PC-3 (cell line): ENCODE results near the gene JAKMIP2. TPM values are rescaled to one million over a fixed set of nuclear protein-coding genes. Genes with fewer than 3 reads are reported as not detected.

ENCODE experiments used
- ATAC-seq: fragments of 200-7000 bp; cut with Tn5 transposase; 2 replicates; pipeline ENCODE4 v1.9.1; 2020; ENCODE audit warnings: mild to moderate bottlenecking, moderate library complexity
- BruUV-seq: library from RNA; stranded (reverse); fragments of 400-500 nt; replicated peaks from 2 replicates; lab custom pipeline; 2021; lab: Mats Ljungman, UMichigan
- CTCF ChIA-PET: fragments of 300-600 bp; sonication (Branson Sonifier 250); formaldehyde crosslinking; loops from one replicate; lab custom pipeline; 2022; ENCODE audit warnings: antibody characterized with exemption; lab: Charles Lee
- POLR2A ChIA-PET: fragments of 300-600 bp; sonication (Branson Sonifier 250); formaldehyde crosslinking; loops from one replicate; lab custom pipeline; 2022; ENCODE audit warnings: antibody characterized with exemption; ENCODE audit not compliant: unreplicated experiment; lab: Charles Lee
- DNase-seq: peaks from one replicate; pipeline ENCODE4 v3.0.0-alpha.2; 2015
- H2AFZ ChIP-seq: fragments of 300-600 bp; sonication (generic); 2 replicates; pipeline ENCODE4 v1.6.0; 2016; ENCODE audit warnings: antibody characterized with exemption, low read length
- H3F3A ChIP-seq: fragments of 300-600 bp; sonication (generic); one replicate; pipeline ENCODE4 v1.6.0; 2017; ENCODE audit warnings: antibody characterized with exemption, low read length, control low read depth, mild to moderate bottlenecking; ENCODE audit not compliant: unreplicated experiment
- H3K27ac ChIP-seq: fragments of 300-600 bp; sonication (generic); 2 replicates; pipeline ENCODE4 v1.5.1; 2016; ENCODE audit warnings: mild to moderate bottlenecking, low read length
- H3K27me3 ChIP-seq: fragments of 300-600 bp; sonication (generic); 2 replicates; pipeline ENCODE4 v1.6.1; 2016; ENCODE audit warnings: low read length, mixed read lengths
- H3K36me3 ChIP-seq: fragments of 300-600 bp; sonication (generic); 2 replicates; pipeline ENCODE4 v1.6.1; 2016; ENCODE audit warnings: low read depth, mixed run types, low read length, mixed read lengths
- H3K4me1 ChIP-seq: fragments of 300-600 bp; sonication (generic); 2 replicates; pipeline ENCODE4 v1.5.1; 2016; ENCODE audit warnings: low read length; ENCODE audit not compliant: insufficient read depth
- H3K4me2 ChIP-seq: fragments of 300-600 bp; sonication (generic); 2 replicates; pipeline ENCODE4 v1.6.0; 2016; ENCODE audit warnings: low read length
- H3K4me3 ChIP-seq: fragments of 300-600 bp; sonication (generic); 2 replicates; pipeline ENCODE4 v1.5.1; 2016; ENCODE audit warnings: mild to moderate bottlenecking, low read length, mixed read lengths
- H3K79me2 ChIP-seq: fragments of 300-600 bp; sonication (generic); 2 replicates; pipeline ENCODE4 v1.6.1; 2017; ENCODE audit warnings: low read length, mixed read lengths
- H3K9ac ChIP-seq: fragments of 300-600 bp; sonication (generic); 2 replicates; pipeline ENCODE4 v1.6.0; 2016; ENCODE audit warnings: mild to moderate bottlenecking, low read length
- H3K9me2 ChIP-seq: fragments of 300-600 bp; sonication (generic); replicated peaks from 2 replicates; pipeline ENCODE4 v1.6.1; 2016; ENCODE audit warnings: mixed run types, low read length, mixed read lengths
- H3K9me3 ChIP-seq: fragments of 300-600 bp; sonication (generic); 2 replicates; pipeline ENCODE4 v1.6.1; 2016; ENCODE audit warnings: low read length, mixed read lengths
- H4K20me1 ChIP-seq: fragments of 300-600 bp; sonication (generic); 2 replicates; pipeline ENCODE4 v1.6.1; 2016; ENCODE audit warnings: low read length, mixed read lengths
- CTCF ChIP-seq: fragments of 300-600 bp; sonication (generic); conservative IDR thresholded peaks from 2 replicates; pipeline ENCODE4 v1.5.1; 2017; ENCODE audit warnings: antibody characterized with exemption, low read depth, mild to moderate bottlenecking, low read length
- EZH2 ChIP-seq: fragments of 300-600 bp; sonication (generic); IDR thresholded peaks from one replicate; pipeline ENCODE4 v1.6.1; 2017; ENCODE audit warnings: antibody characterized with exemption, mild to moderate bottlenecking, low read length; ENCODE audit not compliant: unreplicated experiment
- EZH2phosphoT487 ChIP-seq: fragments of 300-600 bp; sonication (generic); IDR thresholded peaks from 2 replicates; pipeline ENCODE4 v1.6.1; 2018; ENCODE audit warnings: mild to moderate bottlenecking, antibody characterized with exemption, low read length, borderline replicate concordance
- intact Hi-C: fragments of 100-400 bp; cut with micrococcal nuclease; formaldehyde crosslinking; loops from 2 replicates; pipeline ENCODE4 v1.9.0; 2023
- total RNA-seq: library from RNA; depleted of rRNA; stranded (reverse); fragments of >200 nt; gene quantifications from 2 replicates; pipeline ENCODE4 v1.2.3, GENCODE V29; 2014

Gene JAKMIP2
- total RNA-seq, 1 experiment from 2014 or later = 0.15 TPM

GRCh38 chr5:147733075-147733474, 49.5 kb downstream of the JAKMIP2 start:
- no peaks in the 10 kb centered on the region for H3K27me3 ChIP-seq
- no peaks in the 10 kb centered on the region for H3K79me2 ChIP-seq
- no peaks in the 10 kb centered on the region for H3K9me3 ChIP-seq
- no peak overlapping the region for H2AFZ ChIP-seq
- ATAC-seq = no peak
- no peak overlapping the region for H3K4me3 ChIP-seq
- no peaks in the 10 kb centered on the region for H3K4me1 ChIP-seq
- no peaks in the 10 kb centered on the region for H3K36me3 ChIP-seq
- H4K20me1 ChIP-seq = no peaks in the 10 kb centered on the region
- intact Hi-C loops = no loop called here
- ChIA-PET POLR2A (no interaction called here), CTCF (no interaction called here)
- H3K4me2 ChIP-seq = no peak overlapping the region
- no peaks in the 10 kb centered on the region for H3K9me2 ChIP-seq
- no peaks in the 10 kb centered on the region for H3F3A ChIP-seq
- DNase-seq = no peak
- H3K9ac ChIP-seq = no peak overlapping the region
- no peak overlapping the region for H3K27ac ChIP-seq
- BruUV-seq = no TSS peak
- TF ChIP-seq EZH2 (no peak), CTCF (no peak), EZH2phosphoT487 (no peak)

DNA sequence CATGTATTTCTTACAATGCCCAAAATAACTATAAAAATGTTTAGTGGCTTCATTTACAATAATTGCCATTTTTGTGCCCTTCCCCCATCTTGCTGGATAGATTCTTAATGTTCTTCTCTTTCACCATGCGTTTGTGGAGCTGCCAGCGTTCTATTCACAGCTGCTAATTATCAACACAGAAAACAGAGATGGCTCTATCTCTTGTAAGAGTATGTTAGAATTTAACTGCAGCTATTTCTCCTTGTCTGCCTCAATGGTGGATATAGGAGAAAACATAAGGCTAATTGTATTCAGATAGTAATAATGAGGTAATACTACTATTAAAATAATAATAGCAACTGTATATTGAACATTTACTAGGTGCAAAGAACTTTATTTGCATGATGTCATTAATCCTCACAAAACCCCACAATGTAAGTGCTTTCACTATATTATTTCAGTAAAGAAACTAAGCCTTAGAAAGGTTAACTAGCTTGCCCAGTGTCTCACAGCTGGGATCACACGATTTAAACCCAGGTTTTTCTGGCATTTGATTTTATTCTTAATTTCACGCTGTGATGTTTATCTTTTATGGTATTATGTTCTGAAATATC, 50.1 kb downstream of the JAKMIP2 start:
- intact Hi-C loops = no loop called here
- Histone ChIP-seq H4K20me1 (no peaks in the 10 kb centered on the region), H2AFZ (no peak overlapping the region), H3K27ac (no peak overlapping the region), H3K4me2 (no peak overlapping the region), H3K9me2 (no peaks in the 10 kb centered on the region), H3K4me1 (no peaks in the 10 kb centered on the region), H3K4me3 (no peak overlapping the region), H3K27me3 (no peaks in the 10 kb centered on the region), H3F3A (no peaks in the 10 kb centered on the region), H3K79me2 (no peaks in the 10 kb centered on the region), H3K36me3 (no peaks in the 10 kb centered on the region), H3K9me3 (no peaks in the 10 kb centered on the region), H3K9ac (no peak overlapping the region)
- BruUV-seq = no TSS peak
- DNase-seq (no peak), ATAC-seq (no peak)
- ChIA-PET POLR2A (no interaction called here), CTCF (interaction anchor here (1.1 kb wide), 1 partner anchor 42 kb away, joined by 3 read pairs; no protein-coding TSS in a partner anchor)
- TF ChIP-seq EZH2 (no peak), CTCF (no peak), EZH2phosphoT487 (no peak)

DNA sequence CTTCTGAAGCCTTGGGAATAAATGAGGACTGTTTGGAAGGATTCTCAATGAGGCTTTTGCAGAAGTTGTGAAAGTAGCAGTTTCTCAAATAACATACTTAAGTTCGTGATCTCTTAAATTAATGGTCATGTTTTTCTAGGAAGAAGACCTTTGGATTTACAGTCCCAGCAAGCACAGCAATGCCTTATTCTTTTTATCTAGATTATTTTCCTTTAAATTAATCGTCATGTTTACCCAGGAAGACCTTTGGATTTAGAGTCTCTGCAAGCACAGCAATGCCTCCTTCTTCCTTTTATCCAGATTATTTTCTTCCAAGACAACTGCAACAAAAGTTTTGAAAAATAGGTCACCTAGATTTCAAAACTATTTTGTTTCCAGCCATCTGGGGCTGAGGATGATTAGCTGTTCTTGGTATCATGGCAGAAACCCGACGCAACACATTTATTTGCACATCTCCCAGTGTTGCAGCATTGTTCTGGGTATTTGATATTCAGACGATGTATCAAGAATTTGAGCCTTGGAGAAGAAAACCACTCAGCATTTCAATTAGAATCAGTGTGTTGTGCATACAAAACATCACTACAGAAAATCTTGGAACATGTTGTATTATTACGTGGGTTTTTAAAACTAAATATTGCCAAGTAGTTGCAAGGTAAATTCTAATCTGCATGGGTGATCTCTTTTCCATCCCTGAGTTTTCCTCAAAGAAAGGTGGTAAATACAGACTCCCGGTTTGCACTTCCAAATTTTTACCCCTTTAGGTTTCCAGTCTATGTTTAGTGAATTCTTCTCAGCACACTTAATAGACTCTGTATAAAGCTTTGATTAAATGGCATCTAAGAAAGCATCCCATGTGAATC, 50.9 kb downstream of the JAKMIP2 start:
- ChIA-PET CTCF (interaction anchor here (1.1 kb wide), 1 partner anchor 41 kb away, joined by 3 read pairs; no protein-coding TSS in a partner anchor), POLR2A (no interaction called here)
- H3K36me3 ChIP-seq = no peaks in the 10 kb centered on the region
- no peaks in the 10 kb centered on the region for H3K79me2 ChIP-seq
- TF ChIP-seq EZH2phosphoT487 = no peak
- no peak for TF ChIP-seq EZH2
- no peak for TF ChIP-seq CTCF
- no peaks in the 10 kb centered on the region for H3K27me3 ChIP-seq
- no peaks in the 10 kb centered on the region for H3K9me2 ChIP-seq
- BruUV-seq = no TSS peak
- no peaks in the 10 kb centered on the region for H3K9me3 ChIP-seq
- H4K20me1 ChIP-seq = no peaks in the 10 kb centered on the region
- H3K4me2 ChIP-seq = no peak overlapping the region
- intact Hi-C loops = no loop called here
- no peaks in the 10 kb centered on the region for H3F3A ChIP-seq
- H3K4me1 ChIP-seq = no peaks in the 10 kb centered on the region
- ATAC-seq (no peak), DNase-seq (no peak)
- H2AFZ ChIP-seq = no peak overlapping the region
- no peak overlapping the region for H3K9ac ChIP-seq
- no peak overlapping the region for H3K27ac ChIP-seq
- H3K4me3 ChIP-seq = no peak overlapping the region
